ENCODE data around the gene SLC35A2.

- no peak for TF ChIP-seq CTCF (IDR thresholded peaks at IDR 0.05; ENCODE audit: low read depth, low read length)
- TF ChIP-seq POLR2A (IDR thresholded peaks at IDR 0.05; ENCODE audit: extremely low read depth, insufficient read length), result peak; percentile 44
- peak; percentile 38; the same call in 1 of the 2 replicates for TF ChIP-seq MAX (IDR thresholded peaks at IDR 0.05; ENCODE audit: low read depth, low read length)
- peak; percentile 34; the same call in 1 of the 2 replicates for TF ChIP-seq MYC (IDR thresholded peaks at IDR 0.05; ENCODE audit: low read depth, low read length)
Measured at GRCh38 chrX:48911412-48912182, at the start of gene SLC35A2.

Measured in NB4 (cell line).